WTC11 (cell line): Measurements from ENCODE around the gene RPS29. TPM values are rescaled to one million over a fixed set of nuclear protein-coding genes. Genes with fewer than 3 reads are reported as not detected.

Source experiments
- AFF4 ChIP-seq: sonication (generic); formaldehyde crosslinking; IDR thresholded peaks from 2 replicates; pipeline ENCODE4 v1.8.1; 2023; ENCODE audit warnings: mild to moderate bottlenecking, missing genetic modification reagents, borderline replicate concordance
- CDX4 ChIP-seq: fragments of 250-450 bp; sonication (Bioruptor Pico); IDR thresholded peaks from 2 replicates; pipeline ENCODE4 v1.9.0; 2021; ENCODE audit warnings: moderate library complexity, mild to moderate bottlenecking, inconsistent platforms, borderline replicate concordance
- CREB1 ChIP-seq: sonication (generic); formaldehyde crosslinking; IDR thresholded peaks from 2 replicates; pipeline ENCODE4 v1.8.0; 2023; ENCODE audit warnings: mild to moderate bottlenecking, missing genetic modification reagents
- ESRRA ChIP-seq: sonication (generic); formaldehyde crosslinking; IDR thresholded peaks from 2 replicates; pipeline ENCODE4 v1.8.1; 2022; ENCODE audit warnings: mild to moderate bottlenecking, missing genetic modification reagents, borderline replicate concordance
- FOXP1 ChIP-seq: sonication (generic); formaldehyde crosslinking; IDR thresholded peaks from 2 replicates; pipeline ENCODE4 v1.8.0; 2022; ENCODE audit warnings: missing genetic modification reagents, mild to moderate bottlenecking, moderate library complexity, borderline replicate concordance
- GABPB1 ChIP-seq: sonication (generic); formaldehyde crosslinking; IDR thresholded peaks from 2 replicates; pipeline ENCODE4 v1.8.1; 2023; ENCODE audit warnings: mild to moderate bottlenecking, missing genetic modification reagents
- GTF2I ChIP-seq: fragments of 250-450 bp; sonication (Bioruptor Pico); conservative IDR thresholded peaks from 2 replicates; pipeline ENCODE4 v1.4.0; 2021; ENCODE audit warnings: mild to moderate bottlenecking
- HMGXB4 ChIP-seq: sonication (generic); formaldehyde crosslinking; IDR thresholded peaks from 2 replicates; pipeline ENCODE4 v1.8.1; 2023; ENCODE audit warnings: mild to moderate bottlenecking, moderate library complexity, missing genetic modification reagents
- MAX ChIP-seq: sonication (generic); formaldehyde crosslinking; IDR thresholded peaks from 2 replicates; pipeline ENCODE4 v1.8.0; 2022; ENCODE audit warnings: mild to moderate bottlenecking, missing genetic modification reagents
- NR1H2 ChIP-seq: sonication (generic); formaldehyde crosslinking; IDR thresholded peaks from 2 replicates; pipeline ENCODE4 v1.9.0; 2021; ENCODE audit warnings: mild to moderate bottlenecking, moderate library complexity, missing genetic modification reagents
- NR3C1 ChIP-seq: sonication (generic); formaldehyde crosslinking; conservative IDR thresholded peaks from 2 replicates; pipeline ENCODE4 v1.8.1; 2023; ENCODE audit warnings: low read depth, mild to moderate bottlenecking, missing genetic modification reagents
- SOX15 ChIP-seq: fragments of 250-450 bp; sonication (Bioruptor Pico); IDR thresholded peaks from 2 replicates; pipeline ENCODE4 v1.9.0; 2021; ENCODE audit warnings: mild to moderate bottlenecking
- USF1 ChIP-seq: sonication (generic); formaldehyde crosslinking; IDR thresholded peaks from 2 replicates; pipeline ENCODE4 v1.8.0; 2022; ENCODE audit warnings: mild to moderate bottlenecking, missing genetic modification reagents
- USF2 ChIP-seq: sonication (generic); formaldehyde crosslinking; IDR thresholded peaks from 2 replicates; pipeline ENCODE4 v1.8.1; 2023; ENCODE audit warnings: mild to moderate bottlenecking, missing genetic modification reagents, moderate library complexity
- ZBTB21 ChIP-seq: sonication (generic); formaldehyde crosslinking; IDR thresholded peaks from 2 replicates; pipeline ENCODE4 v1.8.1; 2023; ENCODE audit warnings: mild to moderate bottlenecking, missing genetic modification reagents, borderline replicate concordance
- ZMAT4 ChIP-seq: fragments of 250-450 bp; sonication (Bioruptor Pico); IDR thresholded peaks from 2 replicates; pipeline ENCODE4 v1.9.0; 2021; ENCODE audit warnings: mild to moderate bottlenecking
- ZNF138 ChIP-seq: sonication (generic); formaldehyde crosslinking; conservative IDR thresholded peaks from 2 replicates; pipeline ENCODE4 v1.8.1; 2022; ENCODE audit warnings: mild to moderate bottlenecking, moderate library complexity, missing genetic modification reagents
- ZNF281 ChIP-seq: sonication (generic); formaldehyde crosslinking; IDR thresholded peaks from 2 replicates; pipeline ENCODE4 v1.8.0; 2023; ENCODE audit warnings: mild to moderate bottlenecking, missing genetic modification reagents
- ZNF317 ChIP-seq: sonication (generic); formaldehyde crosslinking; IDR thresholded peaks from 2 replicates; pipeline ENCODE4 v1.8.1; 2023; ENCODE audit warnings: low read depth, mild to moderate bottlenecking, moderate library complexity, missing genetic modification reagents, borderline replicate concordance
- ZNF396 ChIP-seq: fragments of 250-450 bp; sonication (Bioruptor Pico); IDR thresholded peaks from 2 replicates; pipeline ENCODE4 v1.8.0; 2021; ENCODE audit warnings: mild to moderate bottlenecking, moderate library complexity, borderline replicate concordance
- ZNF671 ChIP-seq: fragments of 250-450 bp; sonication (Bioruptor Pico); IDR thresholded peaks from 2 replicates; pipeline ENCODE4 v1.8.0; 2021; ENCODE audit warnings: mild to moderate bottlenecking
- total RNA-seq: library from RNA; stranded (reverse); gene quantifications from 3 replicates; pipeline ENCODE4 v1.2.3, GENCODE V29; 2021
- TF ChIP-seq, protein P1 (sequence below): sonication (generic); formaldehyde crosslinking; IDR thresholded peaks from 2 replicates; pipeline ENCODE4 v1.8.0; 2022; ENCODE audit warnings: mild to moderate bottlenecking, missing genetic modification reagents

Gene RPS29
- total RNA-seq, 1 experiment from 2014 or later = 2,168 TPM

- TF ChIP-seq ZNF281 (CRISPR knock-in tag) = no peak; the same call in 1 of the 2 replicates
- 0 out of 2 replicates have a peak, but pooled peaks have one; percentile 17 for TF ChIP-seq ESRRA (CRISPR knock-in tag)
- TF ChIP-seq ZMAT4 = no peak
- TF ChIP-seq HMGXB4 (CRISPR knock-in tag) = no peak
- TF ChIP-seq GABPB1 (CRISPR knock-in tag) = no peak
- TF ChIP-seq, protein P1, sequence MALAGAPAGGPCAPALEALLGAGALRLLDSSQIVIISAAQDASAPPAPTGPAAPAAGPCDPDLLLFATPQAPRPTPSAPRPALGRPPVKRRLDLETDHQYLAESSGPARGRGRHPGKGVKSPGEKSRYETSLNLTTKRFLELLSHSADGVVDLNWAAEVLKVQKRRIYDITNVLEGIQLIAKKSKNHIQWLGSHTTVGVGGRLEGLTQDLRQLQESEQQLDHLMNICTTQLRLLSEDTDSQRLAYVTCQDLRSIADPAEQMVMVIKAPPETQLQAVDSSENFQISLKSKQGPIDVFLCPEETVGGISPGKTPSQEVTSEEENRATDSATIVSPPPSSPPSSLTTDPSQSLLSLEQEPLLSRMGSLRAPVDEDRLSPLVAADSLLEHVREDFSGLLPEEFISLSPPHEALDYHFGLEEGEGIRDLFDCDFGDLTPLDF (CRISPR knock-in tag) = no peak; the same call in 1 of the 2 replicates
- no peak for TF ChIP-seq CREB1 (CRISPR knock-in tag)
- TF ChIP-seq CDX4 (CRISPR knock-in tag) = no peak
- no peak for TF ChIP-seq ZNF396 (CRISPR knock-in tag)
- no peak for TF ChIP-seq USF2 (CRISPR knock-in tag)
- TF ChIP-seq USF1 (CRISPR knock-in tag) = 0 out of 2 replicates have a peak, but pooled peaks have one; percentile 9
- no peak for TF ChIP-seq AFF4 (CRISPR knock-in tag)
- TF ChIP-seq GTF2I (CRISPR knock-in tag) = no peak
- TF ChIP-seq ZBTB21 (CRISPR knock-in tag) = no peak
- no peak; the same call in 1 of the 2 replicates for TF ChIP-seq ZNF138 (CRISPR knock-in tag)
- peak; percentile 42 for TF ChIP-seq MAX (CRISPR knock-in tag)
- TF ChIP-seq FOXP1 (CRISPR knock-in tag) = peak; percentile 45
- no peak for TF ChIP-seq NR3C1 (CRISPR knock-in tag)
- TF ChIP-seq ZNF317 (CRISPR knock-in tag) = no peak
- TF ChIP-seq ZNF671 = no peak
- no peak for TF ChIP-seq NR1H2 (CRISPR knock-in tag)
- TF ChIP-seq SOX15 (CRISPR knock-in tag) = no peak
These were observed 48.6 kb upstream of the RPS29 start, which contains the start of gene DNAAF2 (continued) for GRCh38 chr14:49634547-49635334.
